Measurements from ENCODE around the gene SLC29A3. TPM values are rescaled to one million over a fixed set of nuclear protein-coding genes. Genes with fewer than 3 reads are reported as not detected.

The SLC29A3 gene
- total and polyA plus RNA-seq, 7 donors = 0.64 to 2.2 (median 0.81) TPM

DNA sequence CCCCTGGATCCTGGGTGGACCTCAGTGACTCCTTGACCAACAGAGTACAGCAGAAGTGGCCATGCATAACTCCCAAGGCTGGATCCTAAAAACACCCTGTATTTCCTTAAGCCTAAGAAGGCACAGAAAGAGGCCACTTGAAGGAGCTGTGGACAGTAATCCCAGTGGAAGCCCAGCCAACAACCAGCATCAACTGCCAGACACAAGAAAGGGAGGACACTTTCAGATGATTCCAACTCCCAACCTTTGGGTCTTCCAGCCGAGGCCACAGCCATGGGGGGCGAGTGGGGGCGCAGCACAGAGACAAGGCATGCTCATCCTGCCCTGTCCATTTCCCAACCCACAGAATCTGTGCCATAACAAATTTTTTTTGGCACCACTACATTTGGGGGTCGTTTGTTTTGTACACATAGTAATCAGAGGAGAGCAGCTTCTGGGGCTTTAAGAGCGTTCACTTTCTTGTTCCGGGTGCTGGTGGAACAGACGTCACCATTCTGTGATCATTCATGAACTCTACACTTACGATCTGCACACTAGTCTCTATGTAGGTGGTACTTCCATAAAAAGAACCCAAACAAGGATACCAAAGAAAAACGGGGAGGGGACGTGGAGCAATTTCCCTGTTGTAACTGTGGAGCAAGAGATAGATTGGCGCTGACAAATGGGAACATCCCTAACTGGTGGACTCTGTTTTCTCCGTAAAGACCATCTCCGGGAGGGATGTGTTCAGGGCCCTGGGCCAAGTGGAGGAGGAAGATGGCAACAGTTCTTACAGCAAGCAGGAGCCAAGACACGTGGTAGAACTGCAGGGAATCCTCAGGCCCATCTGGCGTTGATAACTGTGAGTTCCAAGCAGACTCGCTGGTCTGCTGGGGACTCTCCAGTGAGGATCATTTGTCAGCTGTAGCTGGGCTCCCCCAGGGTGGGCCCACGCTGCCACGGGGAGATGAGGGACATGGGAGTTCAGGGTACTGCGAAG is 6.0 kb upstream of the SLC29A3 start:
- peak; percentile 76 to 82 for DNase-seq
- Histone ChIP-seq H3K27me3 (ENCODE audit: insufficient read depth in 3 of 3, low read length in 2 of 3) (no peaks in the 10 kb centered on the region), H3K36me3 (ENCODE audit: insufficient read depth in 1 of 2, low read depth in 1 of 2) (no peaks in the 10 kb centered on the region), H3K4me1 (peaks cover 8% of the 10 kb centered on the region), H3K27ac (peak overlapping the region; percentile 41), H3K4me3 (peak overlapping the region; percentile 7), H3K9me3 (no peaks in the 10 kb centered on the region)
- TF ChIP-seq, protein P1, sequence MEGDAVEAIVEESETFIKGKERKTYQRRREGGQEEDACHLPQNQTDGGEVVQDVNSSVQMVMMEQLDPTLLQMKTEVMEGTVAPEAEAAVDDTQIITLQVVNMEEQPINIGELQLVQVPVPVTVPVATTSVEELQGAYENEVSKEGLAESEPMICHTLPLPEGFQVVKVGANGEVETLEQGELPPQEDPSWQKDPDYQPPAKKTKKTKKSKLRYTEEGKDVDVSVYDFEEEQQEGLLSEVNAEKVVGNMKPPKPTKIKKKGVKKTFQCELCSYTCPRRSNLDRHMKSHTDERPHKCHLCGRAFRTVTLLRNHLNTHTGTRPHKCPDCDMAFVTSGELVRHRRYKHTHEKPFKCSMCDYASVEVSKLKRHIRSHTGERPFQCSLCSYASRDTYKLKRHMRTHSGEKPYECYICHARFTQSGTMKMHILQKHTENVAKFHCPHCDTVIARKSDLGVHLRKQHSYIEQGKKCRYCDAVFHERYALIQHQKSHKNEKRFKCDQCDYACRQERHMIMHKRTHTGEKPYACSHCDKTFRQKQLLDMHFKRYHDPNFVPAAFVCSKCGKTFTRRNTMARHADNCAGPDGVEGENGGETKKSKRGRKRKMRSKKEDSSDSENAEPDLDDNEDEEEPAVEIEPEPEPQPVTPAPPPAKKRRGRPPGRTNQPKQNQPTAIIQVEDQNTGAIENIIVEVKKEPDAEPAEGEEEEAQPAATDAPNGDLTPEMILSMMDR (IDR thresholded peaks at IDR 0.05) = no peak
- peak; percentile 46 to 68 (median 54) for ATAC-seq
- intact Hi-C loops (cut with DNase I) = loop anchor here (2.0 to 10.0 kb wide), 4 partner anchors 292 to 1032 kb away; no protein-coding TSS in a partner anchor
- 10 to 26% (median 14%) methylated on average over 19 of the region's 19 CpGs for WGBS, 3 donors

DNA sequence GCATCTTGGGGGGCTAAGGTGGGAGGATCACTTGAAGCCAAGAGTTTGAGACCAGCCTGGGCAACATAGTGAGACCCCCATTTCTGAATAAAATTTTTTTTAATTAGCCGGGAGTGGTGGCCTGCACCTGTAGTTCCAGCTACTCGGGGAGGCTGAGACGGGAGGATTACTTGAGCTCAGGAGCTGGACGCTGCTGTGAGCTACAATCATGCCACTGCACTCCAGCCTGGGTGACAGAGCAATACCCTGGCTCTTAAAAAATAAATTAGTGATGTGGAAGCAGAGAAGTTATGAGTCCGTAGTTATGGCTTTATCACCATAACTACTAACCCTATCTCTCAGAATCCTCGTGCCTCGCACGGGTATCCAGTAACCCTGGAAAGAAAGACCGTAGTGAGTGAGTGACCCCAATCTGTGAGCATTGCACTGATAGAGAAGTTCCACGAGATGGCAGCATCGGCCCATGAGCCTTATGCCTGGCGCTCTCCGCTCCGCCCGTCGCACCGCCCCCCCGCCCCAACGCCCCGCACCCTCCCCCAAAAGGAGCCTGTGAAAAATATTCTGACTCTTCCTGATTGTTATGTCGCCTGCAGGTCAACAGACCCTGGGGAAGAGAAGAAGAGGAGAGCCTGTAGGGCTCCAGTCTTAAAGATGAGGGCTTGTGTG is 4.9 kb upstream of the SLC29A3 start:
- H3K27me3 ChIP-seq (ENCODE audit: insufficient read depth in 3 of 3, low read length in 2 of 3) = no peaks in the 10 kb centered on the region
- ATAC-seq (peak; percentile 66 to 81 (median 73)), DNase-seq (peak; percentile 60 to 73)
- intact Hi-C loops (cut with DNase I) = loop anchor here in 1 of 2 donors (2.0 to 10.0 kb wide), 4 partner anchors 257 to 1031 kb away; no protein-coding TSS in a partner anchor
- TF ChIP-seq, protein P1 (IDR thresholded peaks at IDR 0.05) = peak; percentile 91
- H3K4me1 ChIP-seq = peaks cover 10% of the 10 kb centered on the region
- H3K36me3 ChIP-seq (ENCODE audit: insufficient read depth in 1 of 2, low read depth in 1 of 2) = no peaks in the 10 kb centered on the region
- H3K9me3 ChIP-seq = no peaks in the 10 kb centered on the region
- WGBS, 3 donors = 3 to 5% (median 3%) methylated on average over 20 to 21 of the region's 21 CpGs
- H3K4me3 ChIP-seq = peak overlapping the region; percentile 7
- H3K27ac ChIP-seq = no peak overlapping the region

DNA sequence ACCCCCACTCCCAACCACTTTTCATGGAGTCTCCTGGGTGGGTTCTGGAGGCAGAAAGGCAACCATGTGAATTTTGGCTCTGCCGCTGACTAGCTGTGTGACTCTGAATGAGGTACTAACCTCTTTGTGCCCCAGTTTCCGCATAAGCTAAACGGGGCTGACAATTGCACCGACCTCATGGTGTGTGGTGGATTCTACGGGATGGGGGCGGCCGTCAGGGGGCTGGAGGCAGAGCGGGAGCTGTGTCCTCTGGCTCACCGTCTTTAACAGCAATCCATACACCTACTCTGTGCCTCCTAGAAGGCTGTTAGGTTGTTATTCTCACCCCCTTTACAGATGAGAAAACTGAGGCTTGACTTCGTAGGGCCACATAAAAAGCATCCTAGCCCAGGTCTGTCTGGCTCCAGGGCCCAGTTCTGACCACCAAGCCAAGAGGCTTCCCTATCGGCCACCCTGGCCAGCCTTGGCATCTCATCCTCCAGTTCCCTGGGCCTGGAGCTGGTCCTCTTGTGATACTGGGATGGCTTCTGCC is 4.3 kb upstream of the SLC29A3 start:
- H3K36me3 ChIP-seq (ENCODE audit: insufficient read depth in 1 of 2, low read depth in 1 of 2) = no peaks in the 10 kb centered on the region
- H3K4me3 ChIP-seq = no peak overlapping the region
- ATAC-seq (no peak), DNase-seq (no peak)
- H3K4me1 ChIP-seq = peaks cover 13% of the 10 kb centered on the region
- H3K9me3 ChIP-seq = no peaks in the 10 kb centered on the region
- TF ChIP-seq, protein P1 (IDR thresholded peaks at IDR 0.05) = no peak
- 52 to 57% (median 55%) methylated on average over 11 of the region's 11 CpGs for WGBS, 3 donors
- H3K27ac ChIP-seq = no peak overlapping the region
- intact Hi-C loops (cut with DNase I) = loop anchor here (2.0 to 10.0 kb wide), 10 partner anchors 68 to 1030 kb away; no protein-coding TSS in a partner anchor
- H3K27me3 ChIP-seq (ENCODE audit: insufficient read depth in 3 of 3, low read length in 2 of 3) = no peaks in the 10 kb centered on the region

DNA sequence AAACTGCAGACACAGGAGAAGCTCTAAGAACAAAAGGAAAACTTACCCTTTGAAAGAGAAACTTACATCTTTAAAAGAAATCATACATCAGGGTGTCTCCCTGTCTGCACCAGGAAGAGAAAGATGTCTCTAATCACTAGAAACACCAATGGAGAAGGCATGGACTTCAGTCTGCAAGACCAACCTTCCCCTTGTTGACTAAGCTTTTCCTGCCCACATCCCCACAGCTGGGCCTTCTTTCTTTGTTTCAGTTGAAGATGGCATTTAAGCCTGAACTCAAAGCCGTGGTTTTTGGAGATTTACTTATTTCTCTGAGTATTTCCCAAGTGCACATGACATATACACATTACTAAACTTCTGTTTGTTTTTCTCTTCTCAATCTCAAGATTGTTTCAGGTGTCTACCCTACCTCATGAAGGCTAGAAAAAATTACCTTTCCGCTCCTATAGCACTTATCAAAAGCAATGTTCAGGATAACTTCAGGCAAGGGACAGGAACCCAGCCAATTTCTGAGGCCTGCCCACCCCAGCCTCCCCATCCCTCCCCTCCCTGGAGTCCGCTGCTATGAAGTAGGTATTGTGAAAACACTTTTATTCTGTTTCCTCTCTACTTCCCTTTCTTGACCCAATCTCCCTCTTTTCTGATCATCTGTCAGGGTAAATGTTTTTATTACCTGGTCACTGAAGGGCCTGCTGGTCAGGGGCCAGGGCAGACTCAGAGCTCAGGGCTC is 2.8 kb upstream of the SLC29A3 start:
- DNase-seq (no peak), ATAC-seq (no peak)
- Histone ChIP-seq H3K36me3 (ENCODE audit: insufficient read depth in 1 of 2, low read depth in 1 of 2) (no peaks in the 10 kb centered on the region), H3K27ac (no peak overlapping the region), H3K4me1 (peaks cover 18% of the 10 kb centered on the region), H3K27me3 (ENCODE audit: insufficient read depth in 3 of 3, low read length in 2 of 3) (no peaks in the 10 kb centered on the region), H3K9me3 (no peaks in the 10 kb centered on the region), H3K4me3 (no peak overlapping the region)
- WGBS, 3 donors = 79 to 86% (median 81%) methylated on average over 3 of the region's 3 CpGs
- intact Hi-C loops (cut with DNase I) = loop anchor here (2.0 to 10.0 kb wide), 9 partner anchors 66 to 1029 kb away; no protein-coding TSS in a partner anchor
- TF ChIP-seq, protein P1 (IDR thresholded peaks at IDR 0.05) = no peak

Data from psoas muscle (tissue), 8 donors.